Lower lobe of right lung (tissue), 2 donors: ENCODE results near the gene RHCG. TPM values are rescaled to one million over a fixed set of nuclear protein-coding genes. Genes with fewer than 3 reads are reported as not detected.

Experiments used
- ATAC-seq, 2 donors: fragments of 200-7000 bp; cut with Tn5 transposase; one replicate each; pipeline ENCODE4 v1.9.1; 2020 to 2022; ENCODE audit warnings: mild to moderate bottlenecking in 2 of 2, moderate library complexity in 2 of 2
- DNase-seq: peaks from one replicate; pipeline ENCODE4 v3.0.0-alpha.2; 2020
- H3K27ac ChIP-seq: fragments of 200-600 bp; one replicate; pipeline ENCODE4 v1.8.0; 2022
- H3K27me3 ChIP-seq: fragments of 200-600 bp; one replicate; pipeline ENCODE4 v1.8.0; 2022; ENCODE audit warnings: low read depth
- H3K36me3 ChIP-seq: fragments of 200-600 bp; one replicate; pipeline ENCODE4 v1.8.0; 2022; ENCODE audit warnings: mild to moderate bottlenecking
- H3K4me1 ChIP-seq: fragments of 200-600 bp; one replicate; pipeline ENCODE4 v1.8.0; 2022
- H3K4me3 ChIP-seq: fragments of 200-600 bp; one replicate; pipeline ENCODE4 v1.8.0; 2022; ENCODE audit warnings: mild to moderate bottlenecking
- H3K9me3 ChIP-seq: fragments of 200-600 bp; one replicate; pipeline ENCODE4 v1.8.0; 2022
- intact Hi-C: fragments of 100-400 bp; cut with DNase I; formaldehyde crosslinking; loops from one replicate; pipeline ENCODE4 v1.11.0; 2022
- total RNA-seq: library from RNA; stranded (reverse); fragmentation: NEBNext Ultra II Directional; extraction: Animal tissue kit (Norgen Biotek cat#: 25700); gene quantifications from one replicate; pipeline ENCODE4 v1.2.1, GENCODE V29; 2021
- TF ChIP-seq, protein P1 (sequence below): fragments of 200-600 bp; IDR thresholded peaks from one replicate; pipeline ENCODE4 v1.8.0; 2022; ENCODE audit warnings: antibody characterized with exemption, mild to moderate bottlenecking
- donor health status: DM: no; HTN: yes; CAD: no; lungs with severe emphysema.

RHCG gene
- total RNA-seq, 1 donor from 2014 or later: not detected

DNA sequence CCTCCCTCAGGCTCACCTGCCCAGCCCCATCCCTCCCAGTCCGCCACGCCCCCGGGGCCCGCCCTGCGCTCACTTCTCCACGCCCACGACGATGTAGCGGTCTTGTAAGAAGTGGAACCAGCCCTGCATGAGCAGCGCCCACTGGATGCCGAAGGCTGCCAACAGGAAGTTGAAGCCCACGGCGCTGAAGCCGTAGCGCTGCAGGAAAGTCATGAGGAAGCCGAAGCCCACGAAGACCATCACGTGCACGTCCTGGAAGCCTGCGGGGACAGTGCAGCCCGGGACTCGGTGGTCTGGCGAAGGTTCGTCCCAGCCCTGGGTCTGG is 9.7 kb downstream of the RHCG start:
- Histone ChIP-seq H3K36me3 (no peaks in the 10 kb centered on the region), H3K27ac (no peak overlapping the region), H3K27me3 (peaks cover 28% of the 10 kb centered on the region), H3K4me3 (no peak overlapping the region), H3K4me1 (no peaks in the 10 kb centered on the region), H3K9me3 (no peaks in the 10 kb centered on the region)
- TF ChIP-seq, protein P1, sequence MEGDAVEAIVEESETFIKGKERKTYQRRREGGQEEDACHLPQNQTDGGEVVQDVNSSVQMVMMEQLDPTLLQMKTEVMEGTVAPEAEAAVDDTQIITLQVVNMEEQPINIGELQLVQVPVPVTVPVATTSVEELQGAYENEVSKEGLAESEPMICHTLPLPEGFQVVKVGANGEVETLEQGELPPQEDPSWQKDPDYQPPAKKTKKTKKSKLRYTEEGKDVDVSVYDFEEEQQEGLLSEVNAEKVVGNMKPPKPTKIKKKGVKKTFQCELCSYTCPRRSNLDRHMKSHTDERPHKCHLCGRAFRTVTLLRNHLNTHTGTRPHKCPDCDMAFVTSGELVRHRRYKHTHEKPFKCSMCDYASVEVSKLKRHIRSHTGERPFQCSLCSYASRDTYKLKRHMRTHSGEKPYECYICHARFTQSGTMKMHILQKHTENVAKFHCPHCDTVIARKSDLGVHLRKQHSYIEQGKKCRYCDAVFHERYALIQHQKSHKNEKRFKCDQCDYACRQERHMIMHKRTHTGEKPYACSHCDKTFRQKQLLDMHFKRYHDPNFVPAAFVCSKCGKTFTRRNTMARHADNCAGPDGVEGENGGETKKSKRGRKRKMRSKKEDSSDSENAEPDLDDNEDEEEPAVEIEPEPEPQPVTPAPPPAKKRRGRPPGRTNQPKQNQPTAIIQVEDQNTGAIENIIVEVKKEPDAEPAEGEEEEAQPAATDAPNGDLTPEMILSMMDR: no peak
- ATAC-seq: peak; percentile 59 to 61
- intact Hi-C loops: no loop called here
- DNase-seq: peak; percentile 73

DNA sequence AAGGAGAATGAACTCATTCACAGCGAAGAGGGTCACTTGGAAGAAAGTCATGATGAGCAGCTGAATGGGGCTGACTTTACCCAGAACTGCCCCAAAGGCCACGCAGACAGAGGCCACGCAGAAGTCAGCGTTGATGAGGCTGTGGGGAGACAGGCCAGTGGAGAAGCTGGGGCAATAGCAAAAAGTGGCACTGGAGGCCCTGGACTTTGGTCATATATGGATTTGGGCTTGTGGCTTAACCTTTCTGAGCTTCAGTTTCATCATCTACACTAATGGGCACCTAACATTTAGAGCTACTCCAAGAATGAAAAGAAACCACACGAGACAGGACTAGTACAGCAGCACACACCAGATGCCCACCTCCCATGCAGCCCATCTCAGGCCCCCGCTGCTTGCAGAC is 13.3 kb downstream of the RHCG start:
- TF ChIP-seq, protein P1: no peak
- Histone ChIP-seq H3K9me3 (no peaks in the 10 kb centered on the region), H3K27me3 (peaks cover 18% of the 10 kb centered on the region), H3K4me3 (no peak overlapping the region), H3K36me3 (no peaks in the 10 kb centered on the region), H3K27ac (no peak overlapping the region), H3K4me1 (no peaks in the 10 kb centered on the region)
- DNase-seq: no peak
- intact Hi-C loops: no loop called here
- no peak for ATAC-seq

DNA sequence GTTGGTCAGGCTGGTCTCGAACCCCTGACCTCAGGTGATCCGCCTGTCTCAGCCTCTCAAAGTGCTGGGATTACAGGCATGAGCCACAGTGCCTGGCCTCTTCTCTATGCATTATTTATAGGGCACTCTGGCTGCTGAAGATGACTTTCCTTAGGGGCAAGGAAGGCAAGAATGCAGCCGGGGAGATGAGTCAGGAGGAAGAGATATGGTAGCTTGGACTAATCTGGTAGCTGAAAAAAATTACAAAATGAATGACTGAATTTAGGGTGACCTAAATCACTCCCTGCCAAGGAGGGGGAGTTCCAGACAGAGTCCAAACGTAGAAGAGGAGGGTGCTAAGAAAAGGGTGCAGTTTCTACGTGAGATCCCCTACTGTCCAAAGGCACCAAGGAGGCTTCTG is 14.2 kb downstream of the RHCG start:
- DNase-seq (no peak), ATAC-seq (no peak)
- H3K4me3 ChIP-seq: no peak overlapping the region
- H3K4me1 ChIP-seq: no peaks in the 10 kb centered on the region
- H3K27ac ChIP-seq: no peak overlapping the region
- H3K36me3 ChIP-seq: no peaks in the 10 kb centered on the region
- intact Hi-C loops: no loop called here
- TF ChIP-seq, protein P1: no peak
- H3K9me3 ChIP-seq: no peaks in the 10 kb centered on the region
- H3K27me3 ChIP-seq: peaks cover 14% of the 10 kb centered on the region

DNA sequence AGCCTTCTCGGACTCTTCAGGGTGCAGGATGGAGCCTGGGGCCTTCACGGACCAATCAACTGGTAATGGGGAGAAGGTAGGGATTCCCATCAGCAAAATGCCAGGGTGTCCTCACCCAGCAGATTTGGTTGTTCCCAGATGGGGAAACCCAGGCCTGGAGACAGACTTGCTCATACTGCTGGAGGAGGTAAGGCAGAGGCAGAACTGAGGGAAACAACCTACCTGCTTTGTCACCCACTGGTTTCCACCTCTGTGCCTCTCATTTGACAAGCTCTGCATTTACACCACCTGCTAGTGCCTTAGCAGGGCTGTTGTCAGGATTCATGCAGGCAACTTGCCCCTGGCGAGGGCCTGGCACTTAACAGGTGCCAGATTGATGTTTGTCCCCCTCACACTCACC is 15.9 kb downstream of the RHCG start:
- Histone ChIP-seq H3K27ac (no peak overlapping the region), H3K36me3 (no peaks in the 10 kb centered on the region), H3K4me3 (no peak overlapping the region), H3K9me3 (no peaks in the 10 kb centered on the region), H3K27me3 (peaks cover 7% of the 10 kb centered on the region), H3K4me1 (no peaks in the 10 kb centered on the region)
- ATAC-seq (no peak), DNase-seq (no peak)
- TF ChIP-seq, protein P1: no peak
- intact Hi-C loops: no loop called here

DNA sequence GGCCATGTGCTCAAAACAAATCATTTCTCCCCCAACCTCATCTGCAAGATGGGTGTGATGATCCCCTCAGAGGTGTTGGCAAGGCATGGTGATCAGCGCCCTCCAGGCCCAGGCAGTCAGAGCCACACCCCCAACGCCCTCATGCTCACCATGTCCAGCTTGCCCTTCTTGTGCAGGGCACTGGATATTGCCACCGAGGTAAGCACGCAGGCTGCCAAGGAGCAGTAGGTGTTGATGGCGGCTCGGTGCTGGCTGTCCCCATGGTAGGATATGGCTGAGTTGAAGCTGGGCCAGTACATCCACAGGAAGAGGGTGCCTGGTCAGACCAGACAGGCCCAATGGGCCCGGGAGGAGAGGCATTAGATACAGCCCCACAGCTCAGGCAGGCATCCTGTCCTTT is 17.2 kb downstream of the RHCG start:
- no peak overlapping the region for H3K27ac ChIP-seq
- no peak overlapping the region for H3K4me3 ChIP-seq
- H3K4me1 ChIP-seq: no peaks in the 10 kb centered on the region
- intact Hi-C loops: no loop called here
- no peaks in the 10 kb centered on the region for H3K36me3 ChIP-seq
- H3K9me3 ChIP-seq: no peaks in the 10 kb centered on the region
- ATAC-seq (no peak), DNase-seq (no peak)
- TF ChIP-seq, protein P1: no peak
- H3K27me3 ChIP-seq: peaks cover 4% of the 10 kb centered on the region
